ENCODE results near the gene CRX.

- TF ChIP-seq CTCF (IDR thresholded peaks at IDR 0.05): no peak
- no peak for TF ChIP-seq POLR2A (IDR thresholded peaks at IDR 0.05)
These were observed 70.4 kb downstream of the CRX start for GRCh38 chr19:47891923-47892666.
